ENCODE data around the gene GPR52. TPM values are rescaled to one million over a fixed set of nuclear protein-coding genes. Genes with fewer than 3 reads are reported as not detected.
A peak's percentile ranks its signal among the peaks of the same experiment; 100 is the strongest.

Gene GPR52
- total RNA-seq, 1 experiment from 2014 or later = not detected

DNA sequence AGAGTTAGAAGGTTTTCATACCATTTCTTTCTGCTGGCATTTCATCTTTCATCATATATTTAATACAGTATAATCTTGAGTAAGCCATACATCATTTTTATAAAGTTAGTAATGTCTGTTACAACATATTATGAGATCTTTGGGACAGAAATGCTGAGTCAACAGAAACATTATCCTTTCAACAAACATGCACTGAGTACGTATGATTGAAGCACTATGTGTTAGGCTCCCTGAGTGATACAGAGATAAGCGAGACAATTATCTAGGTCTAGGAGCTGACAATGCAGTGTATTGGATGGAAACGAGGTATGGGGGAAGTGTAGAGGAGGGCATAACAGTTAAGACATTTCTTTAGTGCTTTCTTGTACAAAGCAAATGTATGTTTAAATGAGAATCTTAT, 19.7 kb upstream of the GPR52 start:
- Histone ChIP-seq H3K27me3 (ENCODE audit: control insufficient read depth, insufficient read depth, low read length) (no peaks in the 10 kb centered on the region), H3K36me3 (replicated peaks; ENCODE audit: control insufficient read depth, insufficient read depth, low read length) (no peaks in the 10 kb centered on the region), H3K4me3 (ENCODE audit: insufficient read depth, low read depth, low read length) (no peak overlapping the region)
- DNase-seq = no peak

GRCh38 chr1:174428739-174429138, 19.0 kb upstream of the GPR52 start:
- no peak overlapping the region for H3K4me3 ChIP-seq (ENCODE audit: insufficient read depth, low read depth, low read length)
- no peaks in the 10 kb centered on the region for H3K27me3 ChIP-seq (ENCODE audit: control insufficient read depth, insufficient read depth, low read length)
- no peaks in the 10 kb centered on the region for H3K36me3 ChIP-seq (replicated peaks; ENCODE audit: control insufficient read depth, insufficient read depth, low read length)
- DNase-seq = no peak

GRCh38 chr1:174433451-174433850, 14.3 kb upstream of the GPR52 start:
- Histone ChIP-seq H3K36me3 (replicated peaks; ENCODE audit: control insufficient read depth, insufficient read depth, low read length) (no peaks in the 10 kb centered on the region), H3K27me3 (ENCODE audit: control insufficient read depth, insufficient read depth, low read length) (no peaks in the 10 kb centered on the region), H3K4me3 (ENCODE audit: insufficient read depth, low read depth, low read length) (no peak overlapping the region)
- DNase-seq = no peak

GRCh38 chr1:174445351-174445750, 2.4 kb upstream of the GPR52 start:
- Histone ChIP-seq H3K4me3 (ENCODE audit: insufficient read depth, low read depth, low read length) (no peak overlapping the region), H3K27me3 (ENCODE audit: control insufficient read depth, insufficient read depth, low read length) (no peaks in the 10 kb centered on the region), H3K36me3 (replicated peaks; ENCODE audit: control insufficient read depth, insufficient read depth, low read length) (no peaks in the 10 kb centered on the region)
- DNase-seq = no peak

GRCh38 chr1:174445817-174446216, 1.9 kb upstream of the GPR52 start:
- Histone ChIP-seq H3K36me3 (replicated peaks; ENCODE audit: control insufficient read depth, insufficient read depth, low read length) (no peaks in the 10 kb centered on the region), H3K27me3 (ENCODE audit: control insufficient read depth, insufficient read depth, low read length) (no peaks in the 10 kb centered on the region), H3K4me3 (ENCODE audit: insufficient read depth, low read depth, low read length) (no peak overlapping the region)
- peak; percentile 16 for DNase-seq

DNA sequence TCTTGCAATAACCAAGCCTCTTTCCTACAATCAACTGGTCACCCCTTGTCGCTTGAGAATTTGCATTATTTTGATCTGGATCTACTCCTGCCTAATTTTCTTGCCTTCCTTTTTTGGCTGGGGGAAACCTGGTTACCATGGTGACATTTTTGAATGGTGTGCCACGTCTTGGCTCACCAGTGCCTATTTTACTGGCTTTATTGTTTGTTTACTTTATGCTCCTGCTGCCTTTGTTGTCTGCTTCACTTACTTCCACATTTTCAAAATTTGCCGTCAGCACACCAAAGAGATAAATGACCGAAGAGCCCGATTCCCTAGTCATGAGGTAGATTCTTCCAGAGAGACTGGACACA, 743 bp downstream of the GPR52 start:
- Histone ChIP-seq H3K27me3 (ENCODE audit: control insufficient read depth, insufficient read depth, low read length) (no peaks in the 10 kb centered on the region), H3K4me3 (ENCODE audit: insufficient read depth, low read depth, low read length) (no peak overlapping the region), H3K36me3 (replicated peaks; ENCODE audit: control insufficient read depth, insufficient read depth, low read length) (no peaks in the 10 kb centered on the region)
- DNase-seq = no peak

GRCh38 chr1:174448974-174449373, 1.2 kb downstream of the GPR52 start:
- Histone ChIP-seq H3K4me3 (ENCODE audit: insufficient read depth, low read depth, low read length) (no peak overlapping the region), H3K36me3 (replicated peaks; ENCODE audit: control insufficient read depth, insufficient read depth, low read length) (no peaks in the 10 kb centered on the region), H3K27me3 (ENCODE audit: control insufficient read depth, insufficient read depth, low read length) (no peaks in the 10 kb centered on the region)
- DNase-seq = no peak

GRCh38 chr1:174451408-174451807, 3.6 kb downstream of the GPR52 start:
- Histone ChIP-seq H3K27me3 (ENCODE audit: control insufficient read depth, insufficient read depth, low read length) (no peaks in the 10 kb centered on the region), H3K4me3 (ENCODE audit: insufficient read depth, low read depth, low read length) (no peak overlapping the region), H3K36me3 (replicated peaks; ENCODE audit: control insufficient read depth, insufficient read depth, low read length) (no peaks in the 10 kb centered on the region)
- DNase-seq = peak; percentile 4

DNA sequence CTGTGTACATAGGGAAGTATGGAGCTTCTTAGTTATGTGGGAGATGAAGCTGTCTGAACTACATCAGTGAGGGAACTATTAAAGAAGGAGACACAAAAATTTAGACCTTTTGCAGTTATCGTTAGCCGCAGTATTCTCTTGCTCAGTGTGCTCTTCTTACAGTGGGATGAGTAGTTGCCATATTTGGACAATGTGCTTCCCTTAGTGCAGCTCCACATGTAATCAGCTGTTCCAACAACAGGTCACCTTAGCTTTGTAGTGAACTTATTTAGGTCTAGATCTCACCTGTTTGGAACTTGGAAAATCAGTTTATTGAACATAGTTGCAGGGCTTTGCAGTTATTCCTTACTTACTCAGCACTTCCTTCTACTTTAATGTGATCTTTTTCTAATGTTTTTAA, 18.1 kb downstream of the GPR52 start:
- no peak for DNase-seq
- Histone ChIP-seq H3K27me3 (ENCODE audit: control insufficient read depth, insufficient read depth, low read length) (no peaks in the 10 kb centered on the region), H3K36me3 (replicated peaks; ENCODE audit: control insufficient read depth, insufficient read depth, low read length) (no peaks in the 10 kb centered on the region), H3K4me3 (ENCODE audit: insufficient read depth, low read depth, low read length) (no peak overlapping the region)

GRCh38 chr1:174466607-174467006, 18.8 kb downstream of the GPR52 start:
- Histone ChIP-seq H3K4me3 (ENCODE audit: insufficient read depth, low read depth, low read length) (no peak overlapping the region), H3K27me3 (ENCODE audit: control insufficient read depth, insufficient read depth, low read length) (no peaks in the 10 kb centered on the region), H3K36me3 (replicated peaks; ENCODE audit: control insufficient read depth, insufficient read depth, low read length) (no peaks in the 10 kb centered on the region)
- DNase-seq = no peak

GRCh38 chr1:174469052-174469451, 21.3 kb downstream of the GPR52 start:
- Histone ChIP-seq H3K4me3 (ENCODE audit: insufficient read depth, low read depth, low read length) (no peak overlapping the region), H3K27me3 (ENCODE audit: control insufficient read depth, insufficient read depth, low read length) (no peaks in the 10 kb centered on the region), H3K36me3 (replicated peaks; ENCODE audit: control insufficient read depth, insufficient read depth, low read length) (no peaks in the 10 kb centered on the region)
- no peak for DNase-seq

- H3K27me3 ChIP-seq (ENCODE audit: control insufficient read depth, insufficient read depth, low read length) = no peaks in the 10 kb centered on the region
- H3K4me3 ChIP-seq (ENCODE audit: insufficient read depth, low read depth, low read length) = no peak overlapping the region
- H3K36me3 ChIP-seq (replicated peaks; ENCODE audit: control insufficient read depth, insufficient read depth, low read length) = no peaks in the 10 kb centered on the region
- no peak for DNase-seq
These were observed 21.9 kb downstream of the GPR52 start for GRCh38 chr1:174469687-174470086.

- no peak for DNase-seq
- no peak overlapping the region for H3K4me3 ChIP-seq (ENCODE audit: insufficient read depth, low read depth, low read length)
- H3K36me3 ChIP-seq (replicated peaks; ENCODE audit: control insufficient read depth, insufficient read depth, low read length) = no peaks in the 10 kb centered on the region
- no peaks in the 10 kb centered on the region for H3K27me3 ChIP-seq (ENCODE audit: control insufficient read depth, insufficient read depth, low read length)
These were observed 31.5 kb downstream of the GPR52 start for GRCh38 chr1:174479281-174479680.

- H3K27me3 ChIP-seq (ENCODE audit: control insufficient read depth, insufficient read depth, low read length) = no peaks in the 10 kb centered on the region
- no peak overlapping the region for H3K4me3 ChIP-seq (ENCODE audit: insufficient read depth, low read depth, low read length)
- no peaks in the 10 kb centered on the region for H3K36me3 ChIP-seq (replicated peaks; ENCODE audit: control insufficient read depth, insufficient read depth, low read length)
- DNase-seq = no peak
These were observed 32.6 kb downstream of the GPR52 start for GRCh38 chr1:174480324-174480723.

DNA sequence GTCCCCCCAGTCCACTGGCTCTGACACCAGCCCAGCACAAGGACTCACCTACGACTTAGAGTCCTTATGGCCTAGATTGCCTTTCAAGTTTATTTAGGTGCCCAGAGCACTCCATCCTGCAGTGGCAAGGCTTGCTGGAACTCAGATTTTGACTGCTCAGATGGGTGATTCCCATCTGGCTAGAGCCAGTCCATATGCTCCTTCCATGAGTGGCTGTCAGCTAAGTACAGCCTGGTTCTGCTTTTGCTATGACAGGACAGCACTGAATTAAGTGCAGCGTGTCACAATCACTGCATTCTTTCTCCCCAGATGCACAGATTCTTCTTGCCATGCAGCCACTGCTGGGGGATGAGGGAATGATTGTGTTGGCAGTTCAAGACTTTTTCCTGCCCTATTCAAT, 43.8 kb downstream of the GPR52 start:
- Histone ChIP-seq H3K36me3 (replicated peaks; ENCODE audit: control insufficient read depth, insufficient read depth, low read length) (no peaks in the 10 kb centered on the region), H3K27me3 (ENCODE audit: control insufficient read depth, insufficient read depth, low read length) (no peaks in the 10 kb centered on the region), H3K4me3 (ENCODE audit: insufficient read depth, low read depth, low read length) (no peak overlapping the region)
- DNase-seq = no peak

GRCh38 chr1:174497478-174497877, 49.7 kb downstream of the GPR52 start:
- no peaks in the 10 kb centered on the region for H3K36me3 ChIP-seq (replicated peaks; ENCODE audit: control insufficient read depth, insufficient read depth, low read length)
- DNase-seq = no peak
- no peaks in the 10 kb centered on the region for H3K27me3 ChIP-seq (ENCODE audit: control insufficient read depth, insufficient read depth, low read length)
- H3K4me3 ChIP-seq (ENCODE audit: insufficient read depth, low read depth, low read length) = no peak overlapping the region

Data from H7 (cell line).